AG08395 (cell line): Measurements from ENCODE around the gene SLC6A8.
A peak's percentile ranks its signal among the peaks of the same experiment; 100 is the strongest.
"Not testable (repeated sequence)": the region's sequence is repeated elsewhere in the genome, so short reads cannot be mapped to it uniquely, and the experiment has no call there.

Source experiments
- DNase-seq: peaks from one replicate; pipeline ENCODE4 v3.0.0; 2012; ENCODE audit warnings: mixed read lengths, low spot score

SLC6A8 gene

DNA sequence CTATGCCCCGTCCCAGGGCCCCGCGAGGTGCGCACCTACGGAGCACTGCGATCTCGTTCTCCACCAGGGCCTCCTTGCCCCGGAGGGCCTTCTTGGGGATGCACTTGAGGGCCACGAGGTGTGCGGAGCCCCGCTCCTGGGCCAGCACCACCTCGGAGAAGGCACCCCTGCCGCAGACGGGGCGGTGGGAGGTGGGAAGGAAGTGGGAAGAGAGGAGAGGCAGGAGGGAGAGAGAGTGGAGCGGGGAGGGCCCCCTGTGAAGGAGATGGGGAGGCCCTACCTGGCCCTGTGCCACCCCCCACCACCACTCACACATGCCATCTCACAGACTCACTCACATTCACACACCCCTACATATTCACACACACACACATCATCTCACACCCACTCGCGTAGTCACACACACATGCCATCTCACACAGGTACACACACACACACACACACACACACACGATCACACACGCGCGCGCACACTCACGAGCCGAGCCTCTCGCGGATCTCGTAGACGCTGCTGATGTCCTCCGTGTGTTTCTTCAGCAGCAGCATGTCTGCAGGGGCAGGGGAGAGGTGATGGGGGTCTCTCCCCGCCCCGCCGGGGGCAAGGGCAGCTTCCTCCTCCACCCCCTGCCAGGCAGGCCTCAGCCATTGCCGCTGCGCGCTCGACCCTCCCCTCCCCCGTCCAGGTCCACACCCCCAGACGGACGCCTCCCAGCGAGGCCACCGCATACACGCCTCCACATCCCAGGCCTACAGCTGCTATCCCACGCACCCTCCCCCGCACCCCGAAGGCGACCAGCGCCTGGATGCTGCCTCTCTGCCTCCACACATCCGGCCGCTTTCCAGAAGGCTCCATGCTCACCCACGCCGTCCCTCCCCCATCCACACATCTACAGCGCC lies 14.9 kb upstream of the SLC6A8 start:
- no peak for DNase-seq

DNA sequence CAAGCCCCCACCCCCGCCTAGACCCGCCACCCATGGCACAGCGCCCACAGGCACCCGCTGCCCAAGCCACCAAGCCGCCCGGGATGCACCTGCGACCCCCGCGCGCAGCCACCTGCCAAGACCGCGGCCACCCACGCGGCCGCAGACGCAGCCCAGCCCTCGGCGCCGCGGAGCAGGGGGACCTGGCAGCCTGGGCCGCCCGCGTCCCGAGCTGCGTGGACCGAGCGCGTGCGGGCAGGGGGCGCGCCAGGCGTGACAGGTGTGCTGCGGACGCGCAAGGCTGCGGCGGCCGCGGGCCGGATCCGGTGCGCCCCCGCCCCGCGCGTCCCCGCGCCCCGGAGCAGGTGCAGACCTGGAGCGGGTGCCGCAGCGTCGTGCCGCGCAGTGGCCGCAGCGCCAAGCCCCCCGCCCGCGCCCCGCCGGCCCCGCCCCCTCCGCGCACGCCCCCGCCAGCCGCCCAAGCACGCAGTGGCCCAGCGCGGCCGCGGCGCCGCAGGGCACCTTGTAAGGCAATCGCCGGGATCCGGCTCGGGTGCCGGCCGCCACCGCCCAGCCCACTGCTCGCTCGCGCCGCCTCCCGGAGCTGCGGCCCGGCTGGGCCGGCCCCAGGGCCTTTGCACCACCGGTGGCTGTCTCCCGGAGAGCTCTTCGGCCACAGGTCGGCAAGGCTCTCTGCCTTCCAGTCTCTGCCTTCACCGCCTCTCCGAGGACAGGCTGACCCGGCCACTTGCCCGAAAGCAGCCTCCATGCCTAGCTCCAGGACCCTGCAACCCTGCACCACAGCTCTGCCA lies 14.1 kb upstream of the SLC6A8 start, which contains the start of gene PNCK:
Gene PNCK (minus strand): TSS at position 386 of the 791 bp plus-strand sequence. CDS start 737 bp downstream, outside the sequence.
- DNase-seq: no peak

DNA sequence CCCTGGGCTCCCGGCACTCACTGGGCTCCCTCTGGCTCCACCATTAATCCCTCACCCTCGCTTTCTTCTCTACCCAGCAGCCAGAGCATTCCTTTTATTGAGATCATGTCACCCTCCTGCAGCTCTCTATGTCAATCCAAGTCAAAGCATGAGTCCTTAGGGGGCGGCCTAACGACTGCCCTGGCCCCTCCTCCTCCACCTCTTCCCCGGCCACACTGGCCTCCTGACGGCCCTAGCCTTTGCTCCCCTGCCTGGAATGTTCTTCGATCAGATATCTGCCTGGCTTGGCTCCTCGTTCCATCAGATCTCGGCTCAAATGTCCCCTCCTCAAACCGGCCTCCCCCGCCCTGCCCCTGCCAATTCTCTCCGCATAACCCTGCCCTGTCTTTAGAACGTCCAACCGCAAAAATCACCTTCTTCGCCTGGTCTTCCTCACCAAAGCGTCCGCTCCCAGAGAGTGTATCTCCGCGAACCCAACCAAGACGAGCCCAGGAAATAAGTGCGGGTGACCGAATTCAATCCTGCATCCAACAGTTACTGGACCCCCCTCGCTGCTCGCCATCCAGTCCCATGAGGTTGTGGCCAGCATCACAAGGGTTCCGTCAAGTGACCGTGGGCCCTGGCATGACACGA lies 13.4 kb upstream of the SLC6A8 start:
- no peak for DNase-seq

DNA sequence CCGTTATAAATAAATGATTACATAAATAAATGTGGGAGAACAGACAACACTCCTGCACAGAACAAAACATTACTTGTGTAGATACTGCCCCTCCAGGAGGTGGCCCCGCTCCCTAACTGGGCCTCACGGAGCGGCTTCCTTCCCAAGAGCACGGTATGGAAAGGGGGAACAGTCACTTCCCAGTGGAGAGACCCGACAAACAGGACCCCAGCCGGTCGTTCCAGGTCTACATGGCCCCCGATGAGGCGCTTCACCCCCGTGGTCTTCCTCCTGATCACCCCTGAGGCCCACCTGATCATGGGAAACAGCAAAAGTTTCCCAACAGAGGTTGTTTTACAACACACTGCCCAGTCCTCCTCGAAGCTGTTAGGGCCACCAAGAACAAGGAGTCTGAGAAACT lies 6.6 kb upstream of the SLC6A8 start:
- no peak for DNase-seq

DNA sequence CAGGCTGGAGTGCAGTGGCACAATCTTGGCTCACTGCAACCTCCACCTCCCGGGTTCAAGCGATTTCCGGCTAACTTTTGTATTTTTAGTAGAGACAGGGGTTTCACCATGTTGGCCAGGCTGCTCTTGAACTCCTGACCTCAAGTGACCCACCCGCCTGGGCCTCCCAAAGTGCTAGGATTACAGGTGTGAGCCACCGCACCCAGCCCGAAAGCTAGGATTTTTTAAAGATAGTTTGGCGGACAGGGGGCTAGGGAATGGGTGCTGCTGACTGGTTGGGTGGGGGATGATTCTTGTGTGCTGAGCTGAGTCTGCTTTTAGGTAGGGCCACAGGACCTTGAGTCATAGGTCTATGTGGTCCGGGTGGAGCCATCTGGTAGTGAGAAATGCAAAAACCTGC lies 4.2 kb upstream of the SLC6A8 start:
- not testable (repeated sequence) for DNase-seq

DNA sequence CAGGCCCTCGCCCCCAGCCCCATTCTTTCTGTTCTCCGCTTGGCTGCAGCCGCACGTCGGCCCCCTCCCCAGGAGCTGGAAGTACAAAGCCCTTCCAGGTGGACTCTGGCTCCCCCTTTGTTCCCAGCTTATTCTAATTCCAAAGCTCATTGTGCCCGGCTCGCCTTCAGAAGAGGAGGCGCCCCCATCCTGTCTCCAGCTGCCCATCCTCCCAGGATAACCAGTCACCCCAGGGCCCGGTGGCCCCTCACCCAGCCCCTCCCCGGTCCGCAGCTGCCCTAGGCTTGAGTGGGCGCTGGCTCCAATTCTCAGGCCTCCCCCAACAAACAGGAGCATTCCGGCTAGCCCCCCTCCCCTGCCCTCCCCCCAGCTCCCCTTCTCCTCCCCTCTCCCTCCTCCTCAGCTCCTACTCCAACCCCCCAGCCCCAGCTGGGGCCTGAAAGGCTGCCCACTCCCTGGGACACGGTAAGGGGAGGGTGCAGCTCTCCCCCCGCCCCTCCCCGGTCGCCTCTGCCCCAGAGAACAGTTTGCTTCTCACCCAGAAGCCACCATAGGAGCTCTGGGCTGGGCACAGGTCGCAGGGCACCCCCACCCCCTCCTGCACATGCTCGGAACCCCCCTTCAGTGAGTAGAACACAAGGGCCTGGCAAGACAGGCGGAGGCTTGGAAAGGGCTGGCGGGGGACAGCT lies 3.1 kb upstream of the SLC6A8 start:
- no peak for DNase-seq

DNA sequence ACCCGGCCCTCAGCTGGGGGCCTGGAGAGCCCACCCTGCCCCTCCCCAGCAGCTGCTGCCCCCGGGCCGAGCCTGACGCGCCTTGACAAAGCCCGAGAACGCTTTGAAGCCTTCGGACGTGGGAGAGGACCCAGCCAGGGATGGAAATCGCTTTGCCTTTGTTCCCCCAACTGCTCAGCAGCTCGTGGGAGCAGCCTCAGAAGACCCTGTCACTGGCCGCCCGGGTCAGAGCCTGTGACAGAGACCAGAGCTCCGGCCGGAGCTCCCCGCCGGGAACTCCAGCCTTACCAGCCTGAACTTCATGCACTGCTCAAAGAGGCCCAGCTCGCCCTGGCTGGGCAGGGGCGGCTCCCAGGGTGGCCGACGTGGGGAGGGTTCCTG lies 2.6 kb upstream of the SLC6A8 start:
- DNase-seq: no peak

DNA sequence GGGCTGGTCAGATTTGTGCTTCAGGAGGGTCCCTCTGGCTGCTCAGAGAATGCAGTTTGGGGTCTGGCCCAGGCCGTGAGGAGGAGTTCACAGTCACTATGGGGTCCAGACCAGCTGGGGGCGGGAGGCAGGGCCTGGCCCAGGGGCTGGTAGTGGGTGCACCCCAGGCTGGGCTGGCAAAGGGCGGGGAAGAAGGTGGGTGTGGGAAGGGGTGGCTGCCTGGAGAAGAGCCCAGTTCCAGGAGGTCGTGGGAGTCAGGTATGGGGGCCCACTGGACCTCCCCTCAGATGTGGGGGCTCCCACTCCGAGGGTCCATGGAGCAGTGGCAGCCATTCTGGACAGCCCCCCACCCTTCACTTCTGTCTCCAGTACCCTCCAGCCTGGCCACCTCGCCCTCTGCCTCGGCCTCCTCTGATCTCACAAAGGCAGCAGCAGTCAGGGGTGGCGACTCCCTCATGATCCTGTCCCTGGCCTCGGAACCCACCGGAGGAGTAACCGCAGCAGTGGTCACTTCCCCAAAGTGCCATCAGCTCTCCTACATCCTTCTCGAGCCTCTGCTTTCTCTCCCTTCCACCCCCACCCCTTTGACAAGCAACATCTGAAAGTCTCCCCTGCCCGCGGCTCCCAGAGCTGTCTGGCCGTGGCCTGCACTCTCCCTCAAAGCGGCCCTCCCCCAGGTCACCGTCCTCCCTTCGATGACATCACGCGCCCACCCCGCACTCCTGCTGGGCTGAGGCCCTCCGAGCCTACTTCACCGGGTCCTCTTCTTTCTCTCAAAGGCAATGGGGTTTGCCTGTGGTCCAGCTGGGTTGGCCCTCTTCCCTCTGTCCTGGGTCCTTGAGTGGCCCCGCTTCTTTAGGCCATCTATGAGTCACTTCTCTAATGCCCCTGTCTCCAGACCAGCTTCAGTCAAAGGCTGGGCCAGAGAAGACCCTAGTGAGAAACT lies 1.7 kb upstream of the SLC6A8 start:
- DNase-seq: no peak

DNA sequence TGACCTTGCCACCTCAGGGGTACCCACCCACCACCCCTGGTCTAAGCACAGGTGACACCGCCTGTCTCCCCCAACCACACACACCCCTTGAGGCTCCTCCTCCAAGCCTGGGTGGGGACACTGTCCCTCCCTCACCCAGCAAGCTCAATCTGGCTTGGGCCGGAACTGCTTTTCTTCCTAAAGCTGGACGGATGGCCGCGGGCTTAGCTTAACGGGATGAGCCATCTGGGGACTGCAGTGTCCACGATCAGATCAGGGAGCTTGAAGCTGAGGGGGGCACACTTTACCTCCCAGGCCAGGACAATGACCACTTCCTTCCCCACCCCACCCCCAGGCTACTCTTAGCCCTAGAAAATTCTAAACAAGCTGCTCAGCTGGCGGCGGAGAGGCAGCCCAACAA lies 1.0 kb upstream of the SLC6A8 start:
- DNase-seq: no peak

DNA sequence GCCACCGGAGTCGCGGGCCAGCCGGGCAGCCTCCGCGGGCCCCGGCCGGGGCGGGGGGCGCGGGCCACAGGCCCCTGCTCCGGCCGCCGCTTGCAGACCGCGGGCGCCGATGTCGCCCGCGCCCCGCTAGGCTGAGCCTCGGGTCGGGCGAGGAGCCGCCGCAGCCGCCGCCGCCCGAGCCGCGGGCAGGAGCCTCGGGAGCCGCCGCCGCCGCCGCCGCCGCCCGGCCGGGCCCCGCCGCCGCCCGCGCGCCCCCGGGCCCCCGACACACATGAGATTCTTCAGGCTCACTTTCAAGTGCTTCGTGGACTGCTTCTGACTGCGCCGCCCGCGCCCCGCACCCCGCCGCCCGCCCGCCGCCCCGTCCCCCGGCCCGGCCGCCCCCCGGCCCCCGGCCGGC lies 345 bp downstream of the SLC6A8 start:
- no peak for DNase-seq

DNA sequence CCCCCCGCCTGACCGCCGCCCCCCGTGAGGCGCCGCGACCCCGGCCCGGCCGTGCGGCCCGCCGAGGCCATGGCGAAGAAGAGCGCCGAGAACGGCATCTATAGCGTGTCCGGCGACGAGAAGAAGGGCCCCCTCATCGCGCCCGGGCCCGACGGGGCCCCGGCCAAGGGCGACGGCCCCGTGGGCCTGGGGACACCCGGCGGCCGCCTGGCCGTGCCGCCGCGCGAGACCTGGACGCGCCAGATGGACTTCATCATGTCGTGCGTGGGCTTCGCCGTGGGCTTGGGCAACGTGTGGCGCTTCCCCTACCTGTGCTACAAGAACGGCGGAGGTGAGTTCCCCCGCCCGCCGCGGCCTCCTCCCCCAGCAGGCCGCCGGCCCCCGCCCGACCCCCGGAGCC lies 780 bp downstream of the SLC6A8 start:
- no peak for DNase-seq

DNA sequence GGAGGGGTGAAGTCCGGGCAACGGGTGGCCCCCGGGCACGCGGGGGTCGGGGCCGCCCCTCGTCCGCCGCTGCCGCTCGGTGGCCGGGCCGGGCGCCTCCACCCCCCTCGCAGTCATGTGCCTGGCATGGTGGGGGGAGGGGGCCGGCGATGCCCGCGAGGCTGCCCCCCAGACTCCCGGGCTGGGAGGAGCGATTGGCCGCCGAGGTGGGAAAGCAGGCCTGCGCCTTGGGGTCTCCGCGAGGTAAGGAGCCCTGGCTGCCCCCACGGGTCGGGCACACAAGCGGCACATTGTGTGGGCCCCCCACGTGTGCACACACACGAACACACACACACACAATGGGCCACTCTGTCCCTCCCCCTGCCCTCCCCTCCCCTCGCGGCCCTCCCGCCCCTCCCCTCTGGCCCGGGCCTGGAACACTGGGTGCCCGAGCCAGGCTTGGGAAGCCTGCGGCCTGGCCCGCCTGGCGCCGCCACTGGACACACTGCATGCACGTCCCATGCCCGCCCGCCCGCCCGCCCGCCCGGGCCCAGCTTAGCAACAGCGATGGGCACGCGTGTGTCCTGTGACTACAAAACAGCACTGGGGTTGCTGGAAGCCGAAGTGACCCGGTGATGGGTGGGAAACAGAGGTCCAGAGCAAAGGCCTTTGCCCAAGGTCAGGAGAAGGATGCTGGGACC lies 1.3 kb downstream of the SLC6A8 start:
- peak; percentile 26 for DNase-seq

DNA sequence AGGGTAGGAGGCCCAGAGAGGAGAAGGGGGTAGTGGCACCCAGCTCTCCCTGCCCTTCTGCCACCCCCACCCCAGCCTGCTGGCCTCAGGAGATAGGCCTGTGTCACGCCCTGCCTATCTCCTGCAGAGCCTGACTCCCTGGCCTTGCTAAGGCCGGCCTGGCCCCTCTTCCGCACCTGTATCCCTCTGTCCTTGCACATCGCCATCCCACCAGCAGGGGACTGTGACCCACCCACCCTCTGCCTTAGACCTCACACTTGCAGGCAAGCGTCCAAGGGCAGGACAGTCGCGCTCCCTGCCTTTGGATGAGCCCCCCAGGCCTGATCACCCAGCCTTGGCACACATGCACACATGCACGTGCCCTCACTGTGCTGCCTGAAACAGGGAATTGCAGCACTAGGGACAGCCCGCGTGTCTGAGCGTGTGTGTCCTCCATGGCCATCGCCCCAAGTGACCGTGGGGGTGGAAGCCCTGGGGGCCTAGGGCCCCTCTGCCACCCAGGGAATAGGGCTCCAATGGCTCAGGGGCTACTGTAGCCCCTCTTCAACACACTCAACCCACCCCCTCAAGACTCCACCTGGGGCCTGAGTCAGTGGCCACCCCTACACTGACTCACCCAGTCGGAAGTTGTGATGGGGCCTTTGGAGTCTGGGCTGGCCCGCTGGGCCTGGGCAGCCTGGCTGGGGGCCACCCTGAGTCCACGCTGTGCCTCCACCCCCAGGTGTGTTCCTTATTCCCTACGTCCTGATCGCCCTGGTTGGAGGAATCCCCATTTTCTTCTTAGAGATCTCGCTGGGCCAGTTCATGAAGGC lies 2.1 kb downstream of the SLC6A8 start:
- no peak for DNase-seq

DNA sequence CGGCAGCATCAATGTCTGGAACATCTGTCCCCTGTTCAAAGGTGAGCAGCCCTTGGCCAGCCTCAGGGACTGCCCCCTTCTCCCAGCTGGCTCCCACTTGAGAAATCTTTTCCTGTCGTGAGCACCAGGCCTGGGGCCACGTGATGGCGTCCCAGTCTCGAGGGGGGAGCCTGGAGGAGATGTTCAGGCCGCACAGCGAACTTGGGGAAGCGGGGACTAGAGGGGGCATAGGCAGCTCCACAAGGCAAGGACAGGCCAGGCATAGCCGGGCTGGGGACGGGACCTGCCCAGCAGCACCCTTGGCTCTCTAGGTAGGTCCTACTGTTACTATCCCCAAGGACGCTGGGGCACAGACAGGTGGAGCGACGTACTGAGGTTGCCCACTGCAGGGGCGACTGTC lies 2.7 kb downstream of the SLC6A8 start:
- DNase-seq: no peak

DNA sequence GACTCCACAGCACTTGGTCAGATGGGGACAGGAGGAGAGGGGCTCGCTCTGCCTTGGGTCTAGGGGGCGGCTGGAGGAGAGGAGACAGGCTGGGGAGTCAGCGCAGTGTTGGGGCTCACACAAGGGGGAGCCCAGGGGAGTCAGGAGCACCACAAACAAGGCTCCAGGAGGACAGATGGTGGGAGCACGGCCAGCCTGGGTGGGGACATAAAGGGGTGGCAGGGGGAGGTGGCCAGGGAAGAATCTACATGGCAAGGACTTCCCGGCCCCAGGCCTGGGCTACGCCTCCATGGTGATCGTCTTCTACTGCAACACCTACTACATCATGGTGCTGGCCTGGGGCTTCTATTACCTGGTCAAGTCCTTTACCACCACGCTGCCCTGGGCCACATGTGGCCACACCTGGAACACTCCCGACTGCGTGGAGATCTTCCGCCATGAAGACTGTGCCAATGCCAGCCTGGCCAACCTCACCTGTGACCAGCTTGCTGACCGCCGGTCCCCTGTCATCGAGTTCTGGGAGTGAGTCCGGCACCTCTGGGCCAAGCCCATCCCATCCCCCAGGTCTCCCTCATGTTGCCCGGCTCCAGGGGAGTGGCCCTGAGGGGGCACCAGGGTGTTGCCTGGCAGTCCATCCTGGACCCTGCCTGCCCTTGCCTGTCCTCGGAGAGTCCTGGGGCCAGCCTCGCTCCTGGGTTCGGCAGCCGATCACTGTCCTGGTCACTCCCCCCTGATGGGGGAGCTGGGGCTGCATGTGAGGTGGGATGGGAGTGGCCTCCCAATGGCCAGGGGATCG lies 3.5 kb downstream of the SLC6A8 start:
- DNase-seq: not testable (repeated sequence)

DNA sequence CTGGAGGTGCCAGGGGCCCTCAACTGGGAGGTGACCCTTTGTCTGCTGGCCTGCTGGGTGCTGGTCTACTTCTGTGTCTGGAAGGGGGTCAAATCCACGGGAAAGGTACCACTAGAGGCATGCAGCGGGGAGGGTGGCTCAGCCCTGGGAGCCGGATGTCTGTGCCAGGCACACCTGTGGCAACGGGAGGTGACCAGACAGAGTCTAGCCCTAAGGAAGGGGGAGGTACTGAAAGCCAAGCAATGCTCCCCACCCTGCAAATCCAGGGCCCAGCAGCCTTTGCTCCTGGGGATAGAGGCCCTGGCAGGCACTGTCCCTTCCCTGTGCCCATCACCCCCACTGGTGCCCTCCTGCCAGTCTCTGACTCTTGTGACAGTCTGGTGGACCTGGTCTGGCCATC lies 4.3 kb downstream of the SLC6A8 start:
- no peak for DNase-seq

DNA sequence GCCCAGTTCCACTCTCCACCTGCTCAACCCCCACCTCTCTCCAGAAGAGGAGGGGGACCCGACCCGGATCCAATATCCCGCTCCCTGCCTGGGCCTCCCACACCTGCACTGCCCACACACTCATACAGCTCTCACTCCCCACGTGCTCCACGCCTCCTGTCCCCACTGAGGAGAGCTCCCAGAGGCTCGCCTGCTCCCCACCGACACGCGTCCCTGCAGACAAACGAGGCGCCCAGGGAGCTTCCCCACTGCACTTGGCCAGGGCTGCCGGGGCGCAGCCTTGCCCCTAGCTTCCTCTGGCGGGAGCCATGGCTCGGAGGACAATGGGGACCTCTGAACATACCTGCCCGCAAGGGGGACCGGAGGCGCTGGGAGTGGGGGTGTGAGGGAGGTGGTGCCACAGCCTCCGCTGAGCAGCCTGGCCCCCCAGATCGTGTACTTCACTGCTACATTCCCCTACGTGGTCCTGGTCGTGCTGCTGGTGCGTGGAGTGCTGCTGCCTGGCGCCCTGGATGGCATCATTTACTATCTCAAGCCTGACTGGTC lies 5.0 kb downstream of the SLC6A8 start:
- DNase-seq: no peak
